T-helper 1 cell (primary cell): Measurements from ENCODE around the gene PLA2G6.

Experiments used
- DNase-seq, 5 donors: peaks; one replicate each; pipeline ENCODE4 v3.0.0-alpha.2; 2012 to 2020

PLA2G6 gene

DNA sequence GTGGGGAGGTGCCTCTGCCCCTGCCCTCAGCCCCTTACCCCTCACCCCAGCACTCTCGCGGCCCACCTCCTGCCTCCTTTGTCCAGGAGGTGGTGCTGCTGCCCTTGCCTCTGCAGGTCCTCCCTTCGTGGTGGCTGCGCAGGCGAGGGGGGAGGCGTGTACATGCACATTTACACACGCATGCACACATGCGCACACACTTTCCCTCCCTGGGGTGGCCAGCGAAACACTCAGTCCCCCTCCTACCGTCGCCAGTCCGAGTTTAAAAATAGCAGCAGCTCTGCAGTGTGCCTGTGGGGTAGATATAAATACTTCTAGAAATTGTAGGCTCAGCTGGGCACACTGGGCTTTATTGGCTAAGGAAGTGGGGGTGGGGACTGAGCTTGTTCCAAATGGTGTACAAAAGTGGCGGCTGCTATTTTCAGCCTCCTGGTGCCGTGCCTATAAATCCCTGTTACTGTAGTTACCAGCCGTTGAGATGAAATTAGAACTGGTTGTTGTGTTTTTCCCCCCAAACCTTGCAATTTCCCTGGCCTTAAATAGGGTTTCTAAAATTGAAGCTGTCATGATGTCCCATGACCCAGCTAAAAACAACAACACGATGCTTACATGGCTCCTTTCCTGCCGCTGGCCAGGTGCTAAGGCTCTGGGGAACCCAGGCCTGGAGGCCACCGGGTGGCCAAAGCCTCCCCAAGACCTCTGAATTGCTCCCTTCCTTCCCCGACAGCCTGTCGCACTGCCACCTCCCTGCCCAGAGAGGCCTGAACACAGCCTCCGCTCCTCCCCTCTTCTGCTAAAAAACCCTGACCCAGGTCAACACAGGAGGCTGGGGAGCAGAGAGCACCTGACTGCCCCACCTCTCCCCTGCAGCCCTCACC lies 112.0 kb downstream of the PLA2G6 start:
- DNase-seq: no peak

DNA sequence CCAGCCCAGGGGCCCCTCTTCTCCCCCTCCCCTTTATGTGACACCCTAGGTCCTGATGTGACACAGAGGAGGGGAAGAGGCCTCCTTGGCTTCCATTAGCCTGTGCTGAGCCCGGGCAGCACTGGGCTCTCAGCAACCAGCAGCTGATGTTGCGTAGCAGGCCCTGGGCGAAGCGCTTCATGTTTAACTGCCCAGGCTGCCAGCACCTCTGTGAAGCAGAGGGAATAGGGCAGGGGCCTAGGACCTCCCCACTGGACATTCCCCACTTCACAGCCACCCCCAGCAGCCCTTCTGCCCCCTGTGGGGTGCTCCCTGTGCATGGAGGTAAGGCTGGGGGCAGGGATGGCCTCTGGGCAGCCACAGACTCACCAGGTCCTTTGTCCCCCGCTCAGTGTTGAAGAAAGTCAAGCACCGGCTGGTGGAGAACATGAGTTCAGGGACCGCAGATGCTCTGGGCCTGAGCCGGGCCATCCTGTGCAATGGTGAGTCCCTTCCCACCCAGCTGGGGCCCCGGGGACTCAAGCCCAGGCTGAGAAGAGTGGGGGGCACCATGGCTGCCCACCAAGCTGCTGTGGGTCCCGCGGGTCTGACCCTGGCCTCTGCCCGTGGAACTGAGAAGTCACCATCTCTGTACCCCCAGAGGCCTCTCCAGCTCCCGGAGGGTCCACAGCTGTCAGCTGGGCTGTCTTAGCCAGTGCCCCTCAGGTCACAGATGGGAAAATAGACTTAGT lies 112.8 kb downstream of the PLA2G6 start:
- no peak for DNase-seq

DNA sequence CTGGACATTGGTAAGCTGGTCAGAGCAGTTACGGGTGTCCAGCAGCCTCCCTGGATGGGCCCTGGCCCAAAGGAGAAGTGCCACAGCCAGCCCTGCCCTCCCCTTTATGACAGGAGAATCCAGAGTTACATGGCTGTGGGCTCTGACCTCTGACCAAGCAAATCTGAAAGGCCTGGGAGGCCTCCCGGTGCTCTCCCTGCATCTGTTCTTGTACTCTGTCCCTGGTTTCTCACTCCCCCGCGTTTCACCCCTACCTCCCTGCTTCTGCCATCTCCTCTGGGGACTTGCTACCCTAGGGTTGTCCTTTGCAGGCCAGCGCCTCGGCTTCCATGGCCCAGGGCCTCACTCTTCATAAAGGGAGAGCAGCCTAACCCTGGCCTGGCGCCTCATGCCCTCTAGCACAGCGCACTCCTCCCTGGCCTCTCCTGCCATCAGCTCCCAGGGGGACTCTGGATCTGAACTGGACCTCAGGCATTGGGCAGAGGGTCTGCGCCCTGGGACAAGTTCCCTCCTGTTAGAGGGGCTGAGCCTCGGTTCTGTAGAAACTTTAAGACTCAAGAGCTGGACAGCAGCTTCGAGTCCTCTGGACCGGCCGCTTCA lies 113.8 kb downstream of the PLA2G6 start:
- DNase-seq: no peak

DNA sequence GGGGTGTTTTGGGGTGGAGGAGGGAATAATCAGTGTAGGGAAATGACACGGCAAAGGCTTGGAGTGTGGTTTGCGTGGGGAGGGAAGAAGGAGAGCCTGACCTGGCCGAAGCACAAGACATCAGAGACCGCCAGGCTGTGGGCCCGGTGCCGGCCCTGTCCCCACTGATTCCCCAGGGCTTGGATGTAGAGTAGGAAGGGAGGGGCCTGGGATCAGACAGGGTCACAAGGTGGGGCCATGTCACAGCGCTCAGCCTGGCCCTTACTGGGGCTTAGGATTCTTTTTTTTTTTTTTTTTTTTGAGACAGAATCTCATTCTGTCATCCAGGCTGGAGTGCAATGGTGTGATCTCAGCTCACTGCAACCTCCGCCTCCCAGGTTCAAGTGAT lies 114.6 kb downstream of the PLA2G6 start:
- DNase-seq: no peak

DNA sequence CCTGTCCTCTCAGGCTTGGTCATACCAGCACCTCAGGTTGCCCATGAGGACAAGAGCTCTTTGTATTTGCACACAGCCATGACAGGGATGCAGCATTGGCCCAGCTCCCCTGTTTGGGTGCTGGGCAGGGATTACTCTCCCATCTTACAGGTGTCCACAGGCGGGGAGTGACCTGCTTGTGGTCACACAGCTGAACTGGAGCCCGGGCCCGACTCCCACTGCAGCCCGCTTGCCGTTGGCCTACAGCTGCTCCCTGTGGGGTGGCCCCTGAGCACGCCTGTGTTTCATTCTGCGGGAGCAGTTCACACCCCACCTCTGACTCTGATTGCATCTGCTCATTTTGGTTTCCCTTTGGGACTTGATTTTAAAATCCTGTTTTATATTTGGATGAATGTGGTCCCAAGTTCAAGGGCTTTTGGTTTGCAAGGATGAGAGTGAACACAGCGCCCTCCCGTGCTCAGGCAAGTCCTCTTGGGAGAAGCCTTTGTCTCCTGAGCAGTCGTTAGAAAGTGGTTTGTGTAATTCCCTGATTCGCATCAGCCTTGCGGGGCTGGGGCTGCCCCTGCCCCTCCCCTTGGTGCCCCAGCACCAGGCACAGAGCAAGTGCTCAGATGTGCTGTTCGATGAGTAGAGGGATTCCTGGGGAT lies 115.1 kb downstream of the PLA2G6 start:
- DNase-seq: no peak

DNA sequence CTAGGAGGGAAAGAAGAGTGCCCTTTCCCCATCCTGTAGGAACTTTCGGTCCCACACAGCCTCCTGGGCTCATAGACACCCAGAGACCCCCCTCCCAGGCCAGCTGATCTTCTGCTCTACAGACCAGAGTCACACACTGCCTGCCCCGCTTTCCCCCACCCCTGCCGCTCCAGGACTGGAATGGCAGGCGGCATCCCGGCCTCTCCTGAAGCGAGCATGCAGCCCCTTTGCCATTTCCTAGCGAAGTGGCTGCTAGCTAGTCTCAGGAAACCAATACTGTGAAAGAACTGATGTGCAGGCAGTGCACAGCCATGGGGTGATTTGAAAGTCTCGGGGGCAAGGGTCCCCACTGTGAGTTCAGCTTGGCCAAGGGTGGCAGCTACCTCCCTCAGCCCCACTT lies 116.1 kb downstream of the PLA2G6 start:
- no peak for DNase-seq

GRCh38 chr22:38062791-38063190 lies 118.8 kb downstream of the PLA2G6 start:
- no peak for DNase-seq
